Vagina (tissue), 2 donors: ENCODE data around the gene FAAP20.

Experiments used
- POLR2A ChIP-seq, 2 donors: fragments of 450-650 bp; IDR thresholded peaks; one replicate each; pipeline ENCODE4 v1.6.1; 2017; ENCODE audit warnings: antibody characterized with exemption in 2 of 2, mild to moderate bottlenecking in 2 of 2, moderate library complexity in 2 of 2
- POLR2AphosphoS5 ChIP-seq, 2 donors: sonication (generic); formaldehyde crosslinking; IDR thresholded peaks; one replicate each; pipeline ENCODE4 v1.9.0; 2017; ENCODE audit warnings: antibody characterized with exemption in 2 of 2, mild to moderate bottlenecking in 2 of 2, low read depth in 1 of 2; ENCODE audit not compliant: insufficient read depth in 1 of 2
- TF ChIP-seq, protein P1 (sequence below), 3 experiments: fragments of 450-650 bp in 2 of 3; fragments of 200-600 bp in 1 of 3; sonication (generic) in 1 of 3; IDR thresholded peaks; one replicate each; pipeline ENCODE4 v1.5.1; 2017 to 2019; ENCODE audit warnings: antibody characterized with exemption in 3 of 3, mild to moderate bottlenecking in 2 of 3, moderate library complexity in 2 of 3

DNA sequence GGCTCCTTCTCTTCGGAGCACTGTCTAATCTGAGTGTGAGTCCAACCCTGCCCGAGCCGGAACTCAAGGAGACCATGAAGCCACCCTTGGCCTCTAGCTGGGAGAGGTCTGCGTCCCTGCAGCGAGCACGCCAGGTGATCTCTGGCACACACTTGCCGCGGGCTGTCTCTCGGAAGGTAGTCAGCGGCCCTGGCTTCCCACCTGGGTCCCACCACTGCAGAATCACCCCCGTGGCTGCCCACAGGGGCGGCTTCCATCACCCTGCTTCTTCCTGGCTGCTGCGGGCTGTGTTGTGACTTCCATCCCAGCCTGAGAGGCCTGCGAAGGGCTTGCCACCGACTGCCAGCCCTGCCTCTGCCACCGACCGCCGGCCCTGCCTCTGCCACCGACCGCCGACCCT is 17.0 kb downstream of the FAAP20 start:
- TF ChIP-seq, protein P1, sequence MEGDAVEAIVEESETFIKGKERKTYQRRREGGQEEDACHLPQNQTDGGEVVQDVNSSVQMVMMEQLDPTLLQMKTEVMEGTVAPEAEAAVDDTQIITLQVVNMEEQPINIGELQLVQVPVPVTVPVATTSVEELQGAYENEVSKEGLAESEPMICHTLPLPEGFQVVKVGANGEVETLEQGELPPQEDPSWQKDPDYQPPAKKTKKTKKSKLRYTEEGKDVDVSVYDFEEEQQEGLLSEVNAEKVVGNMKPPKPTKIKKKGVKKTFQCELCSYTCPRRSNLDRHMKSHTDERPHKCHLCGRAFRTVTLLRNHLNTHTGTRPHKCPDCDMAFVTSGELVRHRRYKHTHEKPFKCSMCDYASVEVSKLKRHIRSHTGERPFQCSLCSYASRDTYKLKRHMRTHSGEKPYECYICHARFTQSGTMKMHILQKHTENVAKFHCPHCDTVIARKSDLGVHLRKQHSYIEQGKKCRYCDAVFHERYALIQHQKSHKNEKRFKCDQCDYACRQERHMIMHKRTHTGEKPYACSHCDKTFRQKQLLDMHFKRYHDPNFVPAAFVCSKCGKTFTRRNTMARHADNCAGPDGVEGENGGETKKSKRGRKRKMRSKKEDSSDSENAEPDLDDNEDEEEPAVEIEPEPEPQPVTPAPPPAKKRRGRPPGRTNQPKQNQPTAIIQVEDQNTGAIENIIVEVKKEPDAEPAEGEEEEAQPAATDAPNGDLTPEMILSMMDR (IDR thresholded peaks at IDR 0.05): no peak
- TF ChIP-seq POLR2A (IDR thresholded peaks at IDR 0.05) (no peak), POLR2AphosphoS5 (IDR thresholded peaks at IDR 0.05; ENCODE audit: insufficient read depth in 1 of 2, low read depth in 1 of 2) (no peak)
